GM12892 (cell line): ENCODE results near the gene MAGEF1.

Source experiments
- POLR2A ChIP-seq: IDR thresholded peaks from 2 replicates; pipeline ENCODE4 v1.6.1; 2011; ENCODE audit warnings: low read depth, low read length, control low read depth
- POLR2AphosphoS5 ChIP-seq: IDR thresholded peaks from 2 replicates; pipeline ENCODE4 v1.6.1; 2011; ENCODE audit warnings: low read depth, low read length, control low read depth

DNA sequence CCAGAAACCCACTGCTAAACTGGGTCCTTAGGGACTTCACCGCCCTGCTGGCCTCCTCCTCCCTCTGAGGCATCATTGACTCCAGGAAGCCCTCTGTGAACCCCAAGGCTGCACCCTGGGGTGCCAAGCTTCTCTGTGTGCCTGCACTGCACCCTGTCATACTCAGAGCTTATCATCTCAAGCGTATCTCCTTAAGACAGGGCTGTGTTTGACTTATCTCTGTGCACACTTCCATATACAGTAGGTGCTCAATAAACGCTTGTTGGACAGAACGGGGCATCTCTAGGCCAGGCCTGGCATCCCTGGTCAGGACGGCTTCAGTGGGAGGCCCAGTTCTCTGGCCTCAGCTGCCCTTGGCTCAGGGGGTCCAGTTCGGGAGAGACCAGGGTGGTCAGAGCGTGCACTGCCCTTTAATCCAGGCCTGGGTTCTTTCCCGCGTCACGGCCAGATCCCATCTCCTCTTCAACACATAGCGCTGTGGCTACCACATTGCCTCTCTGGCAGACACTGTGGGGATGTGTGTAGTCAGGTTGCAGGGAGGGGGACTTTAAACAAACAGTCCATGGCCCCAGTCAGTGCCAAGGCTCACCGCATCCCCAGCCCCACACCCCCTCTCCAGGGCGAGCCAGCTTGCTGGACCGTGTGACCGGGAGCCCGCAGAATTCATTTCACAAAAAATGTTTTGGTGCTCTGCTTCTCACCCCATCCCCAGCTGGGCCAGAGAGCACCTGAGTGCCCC lies 33.4 kb downstream of the MAGEF1 start:
- TF ChIP-seq POLR2A = no peak
- no peak for TF ChIP-seq POLR2AphosphoS5
